ENCODE measurements around the gene CRPPA. TPM values are rescaled to one million over a fixed set of nuclear protein-coding genes. Genes with fewer than 3 reads are reported as not detected.

Gene CRPPA
- total RNA-seq, result 0.65 and 3.2 TPM in 2 replicates

DNA sequence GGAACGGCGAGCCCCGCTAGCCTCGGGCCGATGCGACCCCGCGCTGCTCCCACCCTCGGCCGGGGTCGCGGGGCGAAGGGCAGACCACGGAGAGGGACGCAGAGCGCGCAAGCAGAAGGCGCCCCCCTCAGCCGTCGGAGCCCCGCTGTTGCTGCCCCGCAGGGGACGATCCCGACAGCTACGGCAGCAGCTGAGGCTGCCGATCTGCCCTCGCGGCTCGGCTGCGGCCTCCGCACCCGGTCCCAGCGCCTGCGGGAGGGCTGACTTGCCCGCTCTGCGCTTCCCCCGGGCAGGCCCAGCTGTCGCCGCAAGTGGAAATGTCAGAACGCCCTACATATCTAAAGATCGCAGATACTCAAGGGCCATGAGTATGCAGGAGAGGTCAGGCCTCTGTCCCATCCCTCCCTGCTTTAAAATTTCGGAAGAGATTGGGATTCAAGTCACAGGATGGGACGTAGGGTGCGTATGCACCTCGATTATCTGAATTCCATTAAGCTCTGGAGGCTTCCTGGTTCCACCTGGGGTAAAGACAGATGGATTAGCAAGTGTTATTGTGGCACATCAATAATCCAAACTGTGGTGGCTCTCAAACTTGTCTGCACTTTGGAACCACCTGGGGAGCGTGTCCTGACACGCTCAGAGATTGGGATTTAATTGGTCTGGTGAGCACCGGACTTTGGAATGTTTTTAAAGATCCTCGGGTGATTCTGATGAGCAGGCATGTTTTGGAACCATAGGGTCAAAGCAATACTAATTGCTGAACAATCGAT, at the start of gene CRPPA:
CRPPA (minus strand) TSS at position 206 of the 770 bp plus-strand sequence. CDS start 216 bp downstream, outside the sequence.

DNA sequence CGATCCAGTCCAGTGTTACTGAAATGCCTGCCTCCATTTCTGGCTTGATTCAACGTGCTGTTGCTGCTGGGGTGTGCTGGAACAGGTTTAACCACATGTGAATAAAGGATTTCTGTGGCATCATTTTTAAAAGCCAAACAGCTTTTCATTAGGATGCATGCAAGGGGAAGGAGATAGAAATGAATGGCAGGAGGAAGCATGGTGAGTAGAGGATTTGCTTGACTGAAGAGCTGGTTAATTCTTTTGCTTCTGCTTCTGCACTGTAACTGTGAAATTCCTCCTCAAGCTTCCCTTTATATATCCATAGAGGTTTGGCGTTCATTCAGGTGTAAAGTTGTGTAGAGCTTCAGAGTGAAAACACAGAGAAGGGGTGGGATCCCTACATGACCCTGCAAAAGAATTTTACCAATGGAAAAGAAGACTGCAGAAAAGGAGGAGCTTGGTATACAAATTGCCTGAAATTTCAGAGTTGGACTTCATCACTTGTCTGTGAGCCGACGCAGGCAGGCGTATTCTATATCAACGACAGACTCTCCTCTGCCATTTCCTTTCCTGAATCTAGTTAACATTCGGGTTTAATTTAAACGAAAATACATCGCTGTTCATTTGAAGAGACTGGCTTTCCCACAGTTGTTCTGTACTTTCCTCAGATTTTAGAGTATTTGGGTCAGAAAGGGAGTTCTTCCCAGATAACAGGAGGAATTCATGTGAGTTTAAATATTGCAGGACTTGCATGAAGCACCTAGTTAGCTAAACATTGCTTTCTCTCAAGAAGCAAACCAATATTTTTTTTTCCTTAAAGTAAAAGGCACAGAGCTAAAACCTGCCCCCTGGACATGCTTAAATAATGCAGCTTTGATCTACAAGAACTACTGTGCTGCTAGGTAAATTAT, 44.4 kb upstream of the CRPPA start, which contains the start of gene SOSTDC1:
SOSTDC1 (minus strand) TSS at position 270 of the 893 bp plus-strand sequence; CDS start at position 200, 70 bp downstream.

Other genes starting within 250 kb of the CRPPA start
- 13.1 TPM in 1 of 2 replicates, not detected in the other for gene SOSTDC1, start 44.2 kb upstream of the CRPPA start, total RNA-seq
- gene LRRC72, start 105.3 kb upstream of the CRPPA start, total RNA-seq, result not detected in 2 replicates
- 13.2 and 14.3 TPM in 2 replicates for gene ANKMY2, start 224.2 kb upstream of the CRPPA start, total RNA-seq
- gene BZW2, start 224.6 kb upstream of the CRPPA start, total RNA-seq, result 65.3 and 102 TPM in 2 replicates

Data from mesangial cell (primary cell).